GM18858 (cell line): Measurements from ENCODE around the gene SIPA1L3.

Source experiments
- ATAC-seq: cut with Tn5 transposase; IDR thresholded peaks from one replicate; pipeline ENCODE4 v1.9.1; 2021; ENCODE audit not compliant: unreplicated experiment

SIPA1L3 gene

DNA sequence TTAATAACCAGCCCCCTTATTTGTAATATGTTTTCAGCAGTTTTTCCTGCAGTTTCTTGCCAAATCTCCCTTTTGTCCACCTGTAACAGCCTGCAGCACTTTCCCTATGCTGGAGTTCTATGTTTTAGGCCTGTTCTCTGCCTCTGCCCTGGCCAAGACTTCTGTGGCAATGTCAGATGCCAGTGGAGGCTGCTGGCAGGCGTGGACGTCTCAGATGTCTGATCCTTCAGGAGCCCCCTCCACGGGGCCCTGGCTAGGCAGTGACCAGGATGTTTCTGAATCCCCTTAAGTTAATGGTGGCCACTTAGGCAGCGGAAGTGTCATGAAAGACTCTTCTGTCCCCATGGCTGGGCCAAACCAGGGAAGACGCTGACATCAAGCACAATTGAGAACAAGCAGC is 40.8 kb downstream of the SIPA1L3 start:
- ATAC-seq, result no peak

DNA sequence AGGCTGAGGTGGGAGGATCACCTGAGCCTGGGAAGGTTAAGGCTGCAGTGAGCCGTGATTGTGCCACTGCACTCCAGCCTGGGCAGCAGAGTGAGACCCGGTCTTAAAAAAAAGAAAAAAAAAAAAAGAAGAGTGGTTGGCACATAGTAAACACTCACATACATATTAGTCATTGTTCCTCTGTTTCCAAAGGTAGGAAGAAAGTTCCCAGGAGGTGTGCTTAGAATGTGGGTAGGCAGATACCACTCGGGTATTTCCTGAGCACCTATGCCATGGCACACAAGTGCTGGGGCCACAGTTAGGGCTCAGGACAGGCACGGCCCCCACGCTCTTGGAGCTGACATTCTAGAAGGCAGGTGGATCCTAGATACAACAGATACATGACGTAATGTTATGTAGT is 41.4 kb downstream of the SIPA1L3 start:
- ATAC-seq, result no peak

- no peak for ATAC-seq
These were observed 43.6 kb downstream of the SIPA1L3 start for GRCh38 chr19:37950471-37951175.

GRCh38 chr19:37951816-37952210 is 44.8 kb downstream of the SIPA1L3 start:
- ATAC-seq, result no peak

DNA sequence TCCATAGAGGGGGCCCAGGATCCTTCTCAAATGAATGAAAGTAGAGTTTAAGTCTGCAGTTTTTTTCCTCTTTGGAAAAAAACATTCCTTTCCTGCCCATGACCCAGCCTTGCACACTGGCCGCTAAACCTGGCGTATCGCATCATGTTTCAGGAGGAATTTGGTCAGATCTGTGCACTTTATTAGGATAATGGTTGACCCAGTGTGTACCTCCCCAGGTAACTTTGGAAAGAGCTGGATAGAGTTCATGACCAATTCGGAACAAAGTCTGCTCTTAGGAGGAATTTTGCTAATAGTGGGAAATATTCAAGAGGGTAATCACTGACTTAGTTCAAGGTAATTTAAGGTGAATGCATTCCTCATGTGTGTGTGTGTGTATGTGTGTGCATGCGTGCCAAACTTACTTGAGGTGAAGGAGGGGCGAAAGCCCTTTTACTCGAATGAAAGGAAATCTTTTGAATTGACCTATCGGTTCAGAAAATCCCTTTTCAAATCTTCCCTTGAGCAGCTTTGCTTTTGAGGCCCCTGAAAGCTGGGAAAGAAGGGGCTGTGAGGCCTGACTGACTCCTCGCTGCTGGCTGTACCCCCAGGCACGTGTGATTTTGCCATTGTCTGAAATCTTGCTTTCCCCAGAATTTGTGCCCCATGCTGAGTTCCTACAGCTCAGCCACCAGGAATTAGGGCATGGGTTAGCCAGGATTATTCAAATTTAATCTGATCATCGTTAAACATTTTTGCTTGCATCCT is 46.3 kb downstream of the SIPA1L3 start:
- ATAC-seq, result no peak

DNA sequence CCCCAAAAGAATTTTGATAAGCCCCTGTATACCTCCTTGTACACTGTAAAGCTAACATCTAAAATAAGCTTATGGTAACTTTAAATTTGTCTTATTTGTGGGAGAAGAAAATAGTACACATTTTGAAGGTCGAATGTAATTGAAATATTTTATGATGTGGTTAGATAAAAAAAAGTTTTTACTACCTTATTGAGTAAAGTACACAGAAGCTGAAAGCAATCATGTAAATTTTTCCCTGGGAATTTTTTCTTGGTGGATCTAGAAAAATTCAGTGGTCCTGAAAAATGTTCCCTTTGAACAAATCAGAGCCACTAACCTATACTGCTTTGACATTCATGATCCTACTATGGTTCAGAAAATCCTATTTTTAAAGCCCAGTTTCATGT is 46.9 kb downstream of the SIPA1L3 start:
- ATAC-seq, result no peak

DNA sequence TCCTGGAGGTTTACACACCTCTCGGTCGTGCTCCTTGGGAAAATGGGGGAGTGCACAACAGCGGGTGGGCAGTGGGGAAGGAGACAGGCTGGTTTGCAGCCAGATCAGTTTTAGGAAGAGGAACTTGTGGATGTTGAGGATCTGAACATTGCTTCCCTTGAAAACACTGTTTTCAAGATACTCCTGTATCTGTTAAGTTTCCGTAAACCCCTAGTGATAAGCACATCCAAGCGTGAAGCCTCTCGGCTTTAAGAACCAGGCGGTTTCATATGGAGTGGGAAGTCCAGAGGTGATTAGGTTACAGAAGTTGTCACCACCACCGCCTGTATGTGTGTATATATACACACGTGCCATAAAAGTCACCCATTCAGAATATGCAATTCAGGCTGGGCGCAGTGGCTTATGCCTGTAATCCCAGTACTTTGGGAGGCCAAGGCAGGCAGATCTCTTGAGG is 47.4 kb downstream of the SIPA1L3 start:
- ATAC-seq, result no peak

DNA sequence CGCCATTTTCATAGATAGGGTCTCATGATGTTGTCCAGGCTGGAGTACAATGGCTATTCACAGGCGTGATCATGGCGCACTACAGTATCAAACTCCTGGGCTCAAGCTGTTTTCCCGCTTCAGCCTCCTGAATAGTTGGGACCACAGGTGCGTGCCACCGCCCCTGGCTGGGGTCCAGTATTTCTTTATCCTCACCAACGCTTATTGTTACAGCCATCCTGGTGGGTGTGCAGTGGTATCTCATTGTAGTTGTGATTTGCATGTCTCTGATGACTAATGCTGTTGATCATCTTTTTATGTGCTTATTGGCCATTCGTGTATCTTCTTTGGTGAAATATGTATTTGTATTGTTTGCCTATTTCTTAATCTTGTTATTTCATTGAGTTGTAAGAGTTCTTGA is 49.0 kb downstream of the SIPA1L3 start:
- no peak for ATAC-seq

- ATAC-seq, result no peak
These were observed 50.2 kb downstream of the SIPA1L3 start for GRCh38 chr19:37957176-37957575.

DNA sequence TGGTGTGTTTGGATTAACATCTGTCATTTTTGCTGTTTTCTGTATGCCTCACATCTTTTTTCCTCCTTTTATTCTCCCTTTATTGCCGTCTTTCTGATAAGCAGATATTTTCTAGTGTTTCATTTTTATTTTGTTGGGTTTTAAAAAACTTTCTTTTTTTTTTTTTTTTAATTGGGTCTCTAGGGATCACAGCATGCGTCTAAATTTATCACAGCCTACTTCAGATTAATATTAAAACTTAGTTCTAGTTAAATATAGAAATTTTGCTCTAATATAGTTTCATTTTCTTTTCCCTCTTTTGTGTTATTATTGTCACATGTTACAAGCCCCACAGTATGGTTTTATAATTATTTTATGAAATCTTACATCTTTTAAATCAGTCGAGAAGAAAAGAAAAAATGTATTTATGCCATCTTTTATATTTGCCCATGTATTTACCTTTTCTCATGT is 52.7 kb downstream of the SIPA1L3 start:
- no peak for ATAC-seq

DNA sequence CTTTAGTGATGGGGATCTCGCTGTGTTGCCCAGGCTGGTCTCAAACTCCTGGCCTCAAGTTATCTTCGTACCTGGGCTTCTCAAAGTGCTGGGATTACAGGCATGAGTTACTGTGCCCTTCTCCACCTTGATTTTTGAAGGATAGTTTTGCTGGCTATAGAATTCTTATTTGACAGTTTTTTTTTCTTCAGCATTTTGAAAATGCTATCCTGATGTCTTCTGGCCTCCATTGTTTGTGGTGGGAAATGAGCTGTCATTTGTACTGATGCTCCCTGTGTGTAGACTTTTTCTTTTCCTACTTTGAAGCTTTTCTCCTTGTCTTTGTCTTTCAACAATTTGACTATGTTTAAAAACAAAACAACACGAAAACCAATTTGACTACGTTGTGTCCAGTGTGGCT is 54.2 kb downstream of the SIPA1L3 start:
- ATAC-seq, result no peak

DNA sequence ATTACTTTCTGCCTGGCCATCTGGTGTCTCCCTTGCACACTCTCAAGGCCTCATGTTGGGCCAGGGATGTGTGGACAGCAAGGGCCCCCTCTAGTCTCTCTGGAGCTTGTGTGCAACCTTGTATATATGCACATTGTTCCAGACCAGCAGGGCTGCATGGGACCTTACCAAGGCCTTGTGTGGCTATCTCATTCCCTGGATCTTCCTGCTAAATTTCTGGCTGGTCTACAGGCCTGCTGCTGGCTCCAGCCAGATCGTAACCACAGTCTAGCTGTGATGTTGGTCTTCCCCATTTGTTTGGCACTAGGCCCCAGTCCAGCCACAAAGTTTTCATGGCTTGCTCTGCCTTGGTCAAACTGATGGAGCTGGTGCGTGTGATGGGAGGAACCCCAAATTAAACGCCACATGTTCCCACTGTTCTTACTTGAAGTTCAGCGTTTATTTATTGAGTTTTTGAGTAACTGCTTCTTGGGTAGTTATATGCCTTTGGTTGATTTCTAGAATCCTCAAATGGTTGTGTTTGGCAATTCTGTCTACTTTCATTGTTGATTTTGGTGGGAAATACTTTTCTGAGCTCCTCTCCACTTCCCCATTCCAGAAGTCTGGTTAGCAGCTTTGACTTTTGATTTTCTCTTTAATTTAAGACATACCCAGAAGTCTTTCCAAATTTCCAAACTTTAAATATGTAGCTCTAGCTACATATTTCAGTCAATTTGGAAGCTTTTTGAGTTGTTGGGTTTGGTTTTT is 56.4 kb downstream of the SIPA1L3 start:
- no peak for ATAC-seq

DNA sequence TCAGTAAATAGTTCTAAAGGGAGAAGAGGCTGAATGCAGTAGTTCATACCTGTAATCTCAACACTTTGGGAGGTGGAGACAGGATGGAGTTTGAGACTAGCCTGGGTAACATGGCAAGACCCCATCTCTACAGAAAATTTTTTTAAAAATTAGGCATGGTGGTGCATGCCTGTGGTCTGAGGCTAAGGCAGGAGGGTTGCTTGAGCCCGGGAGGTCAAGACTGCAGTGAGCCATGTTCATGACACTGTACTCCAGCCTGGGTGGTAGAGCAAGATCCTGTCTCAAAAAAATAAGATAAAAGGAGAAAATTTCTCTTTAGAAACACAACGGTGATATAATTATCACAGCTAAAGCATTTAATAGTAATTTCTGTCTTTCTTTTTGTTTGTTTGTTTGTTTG is 57.1 kb downstream of the SIPA1L3 start:
- ATAC-seq, result no peak

- no peak for ATAC-seq
These were observed 59.2 kb downstream of the SIPA1L3 start for GRCh38 chr19:37966211-37966661.

GRCh38 chr19:37966662-37967231 is 59.7 kb downstream of the SIPA1L3 start:
- ATAC-seq, result no peak

- ATAC-seq, result no peak
These were observed 62.7 kb downstream of the SIPA1L3 start for GRCh38 chr19:37969695-37970094.

- no peak for ATAC-seq
These were observed 63.7 kb downstream of the SIPA1L3 start for GRCh38 chr19:37970699-37971098.

- ATAC-seq, result no peak
These were observed 65.8 kb downstream of the SIPA1L3 start for GRCh38 chr19:37972803-37973202.

- no peak for ATAC-seq
These were observed 66.7 kb downstream of the SIPA1L3 start for GRCh38 chr19:37973666-37974065.

- no peak for ATAC-seq
These were observed 68.1 kb downstream of the SIPA1L3 start for GRCh38 chr19:37975071-37975470.
